CD4-positive, alpha-beta T cell treated with Interleukin-12 subunit alpha and Interleukin-12 subunit beta, for 1 hour (primary cell): ENCODE measurements around the gene PPP2R2D.
A peak's percentile ranks its signal among the peaks of the same experiment; 100 is the strongest.
"Not testable (repeated sequence)": the region's sequence is repeated elsewhere in the genome, so short reads cannot be mapped to it uniquely, and the experiment has no call there.

Source experiments
- DNase-seq: peaks from one replicate; pipeline ENCODE4 v3.0.0-alpha.2; 2020

The PPP2R2D gene

GRCh38 chr10:131979336-131979735, 78.5 kb downstream of the PPP2R2D start:
- DNase-seq, result no peak

- no peak for DNase-seq
Observed at GRCh38 chr10:131979821-131980270, 79.0 kb downstream of the PPP2R2D start.

GRCh38 chr10:131980321-131980720, 79.5 kb downstream of the PPP2R2D start:
- DNase-seq, result no peak

GRCh38 chr10:131980761-131981428, 80.1 kb downstream of the PPP2R2D start:
- no peak for DNase-seq

GRCh38 chr10:131981429-131982184, 80.8 kb downstream of the PPP2R2D start, which contains the start of gene BNIP3:
BNIP3 (minus strand) TSS chr10:131981923; CDS start chr10:131981806, 117 bp downstream.
- peak; percentile 96 for DNase-seq

GRCh38 chr10:131982185-131982756, 81.5 kb downstream of the PPP2R2D start:
- peak; percentile 11 for DNase-seq

GRCh38 chr10:131982796-131983195, 82.0 kb downstream of the PPP2R2D start:
- DNase-seq, result no peak

GRCh38 chr10:131983780-131984179, 83.0 kb downstream of the PPP2R2D start:
- DNase-seq, result no peak

- DNase-seq, result not testable (repeated sequence)
Observed at GRCh38 chr10:131986851-131987250, 86.0 kb downstream of the PPP2R2D start.

GRCh38 chr10:131987301-131987700, 86.5 kb downstream of the PPP2R2D start:
- not testable (repeated sequence) for DNase-seq

GRCh38 chr10:131987786-131988185, 87.0 kb downstream of the PPP2R2D start:
- DNase-seq, result not testable (repeated sequence)

- DNase-seq, result no peak
Observed at GRCh38 chr10:131991726-131992125, 90.9 kb downstream of the PPP2R2D start.

GRCh38 chr10:131993275-131993674, 92.5 kb downstream of the PPP2R2D start:
- no peak for DNase-seq

GRCh38 chr10:131994435-131994834, 93.6 kb downstream of the PPP2R2D start:
- DNase-seq, result no peak

- DNase-seq, result no peak
Observed at GRCh38 chr10:131996466-131997365, 95.9 kb downstream of the PPP2R2D start.

- DNase-seq, result no peak
Observed at GRCh38 chr10:131997366-131998049, 96.7 kb downstream of the PPP2R2D start.

GRCh38 chr10:131998050-131998844, 97.4 kb downstream of the PPP2R2D start:
- DNase-seq, result no peak

GRCh38 chr10:131998845-131999681, 98.3 kb downstream of the PPP2R2D start:
- DNase-seq, result no peak

- peak; percentile 33 for DNase-seq
Observed at GRCh38 chr10:132001238-132001972, 100.6 kb downstream of the PPP2R2D start.

GRCh38 chr10:132002004-132002403, 101.2 kb downstream of the PPP2R2D start:
- DNase-seq, result no peak
